IPS DF 6.9 (cell line): ENCODE data around the gene UPK3A.

Experiments used
- DNase-seq: peaks from one replicate; pipeline ENCODE4 v3.0.0-alpha.2; 2013; ENCODE audit warnings: low read depth, low spot score
- H3K27ac ChIP-seq: one replicate; pipeline ENCODE4 v1.5.1; 2013; ENCODE audit warnings: low read length, control low read depth
- H3K27me3 ChIP-seq: 2 replicates; pipeline ENCODE4 v1.6.1; 2013; ENCODE audit warnings: mild to moderate bottlenecking, low read length; ENCODE audit not compliant: control insufficient read depth, insufficient read depth
- H3K36me3 ChIP-seq: 2 replicates; pipeline ENCODE4 v1.6.1; 2013; ENCODE audit warnings: low read length; ENCODE audit not compliant: control insufficient read depth, insufficient read depth
- H3K4me1 ChIP-seq: 2 replicates; pipeline ENCODE4 v1.6.1; 2013; ENCODE audit warnings: low read length; ENCODE audit not compliant: control insufficient read depth, insufficient read depth
- H3K4me3 ChIP-seq: 2 replicates; pipeline ENCODE4 v1.5.1; 2013; ENCODE audit warnings: mild to moderate bottlenecking, low read length
- H3K9me3 ChIP-seq: 2 replicates; pipeline ENCODE4 v1.6.1; 2013; ENCODE audit warnings: low read length, inconsistent platforms; ENCODE audit not compliant: control insufficient read depth, insufficient read depth
- WGBS: extraction: QIAGEN DNeasy Blood & Tissue Kit; methylation state at CpG from one replicate; pipeline ENCODE4 v1.1.7; 2013; ENCODE audit warnings: mixed read lengths, missing lambda C conversion rate; ENCODE audit not compliant: insufficient read length, insufficient coverage; 5-methylcytosine and 5-hydroxymethylcytosine counted together

Gene UPK3A

GRCh38 chr22:45309422-45310227, 24.9 kb downstream of the UPK3A start, which contains the start of gene FAM118A:
FAM118A (plus strand) TSS chr22:45309934; CDS start chr22:45322380, 12,446 bp downstream.
- H3K36me3 ChIP-seq: no peaks in the 10 kb centered on the region
- H3K4me3 ChIP-seq: peak within 1 kb of the TSS; percentile 94
- H3K9me3 ChIP-seq: no peaks in the 10 kb centered on the region
- H3K27me3 ChIP-seq: no peaks in the 10 kb centered on the region
- peaks cover 1% of the 10 kb centered on the region for H3K4me1 ChIP-seq
- DNase-seq: peak; percentile 67
- no CpG with 5 or more reads among the region's 95 CpGs for WGBS
- no peak within 1 kb of the TSS for H3K27ac ChIP-seq

- Histone ChIP-seq H3K4me3 (peak overlapping the region; percentile 94), H3K27ac (no peak overlapping the region), H3K4me1 (peaks cover 1% of the 10 kb centered on the region), H3K9me3 (no peaks in the 10 kb centered on the region), H3K27me3 (no peaks in the 10 kb centered on the region), H3K36me3 (no peaks in the 10 kb centered on the region)
- WGBS: no CpG with 5 or more reads among the region's 33 CpGs
- no peak for DNase-seq
These were observed 25.7 kb downstream of the UPK3A start for GRCh38 chr22:45310331-45310976.

GRCh38 chr22:45310977-45311531, 26.3 kb downstream of the UPK3A start:
- Histone ChIP-seq H3K36me3 (no peaks in the 10 kb centered on the region), H3K9me3 (no peaks in the 10 kb centered on the region), H3K4me1 (peaks cover 1% of the 10 kb centered on the region), H3K27ac (no peak overlapping the region), H3K4me3 (peak overlapping the region; percentile 94; the same call in 1 of the 2 replicates), H3K27me3 (no peaks in the 10 kb centered on the region)
- WGBS: no CpG with 5 or more reads among the region's 14 CpGs
- DNase-seq: no peak

GRCh38 chr22:45312415-45312814, 27.7 kb downstream of the UPK3A start:
- Histone ChIP-seq H3K27ac (no peak overlapping the region), H3K27me3 (no peaks in the 10 kb centered on the region), H3K36me3 (no peaks in the 10 kb centered on the region), H3K4me3 (no peak overlapping the region), H3K9me3 (no peaks in the 10 kb centered on the region), H3K4me1 (peaks cover 1% of the 10 kb centered on the region)
- DNase-seq: no peak
- WGBS: no CpG with 5 or more reads among the region's 8 CpGs

GRCh38 chr22:45312856-45313255, 28.1 kb downstream of the UPK3A start:
- no peak overlapping the region for H3K27ac ChIP-seq
- no peaks in the 10 kb centered on the region for H3K36me3 ChIP-seq
- no peak overlapping the region for H3K4me3 ChIP-seq
- no CpG with 5 or more reads among the region's 4 CpGs for WGBS
- no peaks in the 10 kb centered on the region for H3K27me3 ChIP-seq
- no peaks in the 10 kb centered on the region for H3K9me3 ChIP-seq
- peaks cover 1% of the 10 kb centered on the region for H3K4me1 ChIP-seq
- DNase-seq: no peak

GRCh38 chr22:45314054-45314721, 29.4 kb downstream of the UPK3A start:
- Histone ChIP-seq H3K27ac (no peak overlapping the region), H3K36me3 (no peaks in the 10 kb centered on the region), H3K4me1 (no peaks in the 10 kb centered on the region; the same call in 1 of the 2 replicates), H3K4me3 (no peak overlapping the region), H3K9me3 (no peaks in the 10 kb centered on the region), H3K27me3 (no peaks in the 10 kb centered on the region)
- WGBS: no CpG with 5 or more reads among the region's 8 CpGs
- no peak for DNase-seq

GRCh38 chr22:45314786-45315185, 30.0 kb downstream of the UPK3A start:
- no peak overlapping the region for H3K27ac ChIP-seq
- no peaks in the 10 kb centered on the region for H3K36me3 ChIP-seq
- no CpG with 5 or more reads among the region's 6 CpGs for WGBS
- H3K9me3 ChIP-seq: no peaks in the 10 kb centered on the region
- no peak overlapping the region for H3K4me3 ChIP-seq
- H3K27me3 ChIP-seq: no peaks in the 10 kb centered on the region
- DNase-seq: no peak
- H3K4me1 ChIP-seq: no peaks in the 10 kb centered on the region; the same call in 1 of the 2 replicates

GRCh38 chr22:45316796-45317526, 32.2 kb downstream of the UPK3A start:
- Histone ChIP-seq H3K27ac (no peak overlapping the region), H3K27me3 (no peaks in the 10 kb centered on the region), H3K4me3 (no peak overlapping the region), H3K9me3 (no peaks in the 10 kb centered on the region), H3K4me1 (no peaks in the 10 kb centered on the region), H3K36me3 (no peaks in the 10 kb centered on the region)
- WGBS: no CpG with 5 or more reads among the region's 9 CpGs
- no peak for DNase-seq

- Histone ChIP-seq H3K4me3 (no peak overlapping the region), H3K9me3 (no peaks in the 10 kb centered on the region), H3K36me3 (no peaks in the 10 kb centered on the region), H3K27ac (no peak overlapping the region), H3K27me3 (no peaks in the 10 kb centered on the region), H3K4me1 (no peaks in the 10 kb centered on the region)
- DNase-seq: no peak
- WGBS: no CpG with 5 or more reads among the region's 19 CpGs
These were observed 32.9 kb downstream of the UPK3A start for GRCh38 chr22:45317551-45318167.
